Keratinocyte (primary cell): ENCODE results near the gene F10. TPM values are rescaled to one million over a fixed set of nuclear protein-coding genes. Genes with fewer than 3 reads are reported as not detected.

Experiments
- DNase-seq: peaks from one replicate; pipeline ENCODE4 v3.0.0-alpha.2; 2011; ENCODE audit warnings: low read depth, missing footprints, low spot score
- FAIRE-seq: peaks from 2 replicates; lab custom pipeline; 2011; peaks lifted over from hg19 to GRCh38; lab: Jason Lieb, UNC
- H2AFZ ChIP-seq: 2 replicates; pipeline ENCODE4 v1.6.0; 2012; ENCODE audit warnings: low read length, control low read depth, inconsistent platforms; ENCODE audit not compliant: control insufficient read depth
- H3K27ac ChIP-seq: 2 replicates; pipeline ENCODE4 v1.5.1; 2011; ENCODE audit warnings: low read length; ENCODE audit not compliant: control insufficient read depth, insufficient read depth
- H3K27me3 ChIP-seq: 3 replicates; pipeline ENCODE4 v1.6.0; 2011; ENCODE audit warnings: low read length; ENCODE audit not compliant: control insufficient read depth, insufficient read depth; ENCODE audit errors: extremely low read depth
- H3K36me3 ChIP-seq, 2 experiments: 2 replicates in 1 of 2; 3 replicates in 1 of 2; pipeline ENCODE4 v1.5.1; 2011; ENCODE audit warnings: low read length in 2 of 2, mild to moderate bottlenecking in 1 of 2; ENCODE audit not compliant: control insufficient read depth in 2 of 2, insufficient read depth in 2 of 2; ENCODE audit errors: extremely low read depth in 1 of 2
- H3K4me1 ChIP-seq: 3 replicates; pipeline ENCODE4 v1.5.1; 2011; ENCODE audit warnings: low read length; ENCODE audit not compliant: control insufficient read depth, insufficient read depth; ENCODE audit errors: extremely low read depth
- H3K4me2 ChIP-seq: 3 replicates; pipeline ENCODE4 v1.6.0; 2011; ENCODE audit warnings: low read depth, low read length; ENCODE audit not compliant: control insufficient read depth, insufficient read depth; ENCODE audit errors: extremely low read depth
- H3K4me3 ChIP-seq, 3 experiments: fragments of 200-600 bp in 1 of 3; sonication (generic) in 1 of 3; 2 replicates in 2 of 3; 3 replicates in 1 of 3; pipeline ENCODE4 v1.5.1; 2011 to 2016; ENCODE audit warnings: low read length in 3 of 3, mild to moderate bottlenecking in 3 of 3, control low read depth in 2 of 3, inconsistent platforms in 1 of 3, low read depth in 1 of 3, mixed read lengths in 1 of 3, mixed run types in 1 of 3, moderate library complexity in 1 of 3; ENCODE audit not compliant: control insufficient read depth in 2 of 3, insufficient read depth in 2 of 3; ENCODE audit errors: extremely low read depth in 1 of 3
- H3K79me2 ChIP-seq: 2 replicates; pipeline ENCODE4 v1.6.0; 2012; ENCODE audit warnings: low read length; ENCODE audit not compliant: control insufficient read depth, insufficient read depth
- H3K9ac ChIP-seq: 3 replicates; pipeline ENCODE4 v1.6.0; 2011; ENCODE audit warnings: low read length; ENCODE audit not compliant: control insufficient read depth, insufficient read depth; ENCODE audit errors: extremely low read depth
- H3K9me1 ChIP-seq: 3 replicates; pipeline ENCODE4 v1.6.0; 2011; ENCODE audit warnings: low read length; ENCODE audit not compliant: control insufficient read depth, insufficient read depth; ENCODE audit errors: extremely low read depth
- H3K9me3 ChIP-seq: 2 replicates; pipeline ENCODE4 v1.5.1; 2012; ENCODE audit warnings: low read depth, low read length; ENCODE audit not compliant: control insufficient read depth
- H4K20me1 ChIP-seq: 3 replicates; pipeline ENCODE4 v1.6.0; 2011; ENCODE audit warnings: low read length; ENCODE audit not compliant: control insufficient read depth, insufficient read depth; ENCODE audit errors: extremely low read depth
- CTCF ChIP-seq, 3 experiments: IDR thresholded peaks in 1 of 3; conservative IDR thresholded peaks in 1 of 3; optimal IDR thresholded peaks in 1 of 3; 2 replicates in 2 of 3; 3 replicates in 1 of 3; pipeline versions ENCODE3 to v1.5.1; 2011; ENCODE audit warnings: low read length in 3 of 3, mild to moderate bottlenecking in 3 of 3, moderate library complexity in 2 of 3, control low read depth in 1 of 3, inconsistent platforms in 1 of 3; ENCODE audit not compliant: insufficient read depth in 2 of 3; ENCODE audit errors: extremely low read depth in 1 of 3
- EZH2 ChIP-seq: IDR thresholded peaks from one replicate; pipeline ENCODE4 v1.6.1; 2012; ENCODE audit warnings: inconsistent platforms, mild to moderate bottlenecking, low read length, moderate library complexity
- dilution Hi-C: fragments of 300-500 bp; cut with MboI; formaldehyde crosslinking; loops from one replicate; pipeline ENCODE4 v1.7.0; 2020; ENCODE audit warnings: low sequenced_read_pairs; ENCODE audit not compliant: extremely low pct_ligation_motif_present
- polyA plus RNA-seq, 5 experiments: library from polyadenylated mRNA; depleted of rRNA in 3 of 5; stranded (reverse) in 3 of 5; stranded (forward) in 1 of 5; unstranded in 1 of 5; fragments of >200 nt; gene quantifications; 1 replicate in 1 of 5; 2 replicates in 3 of 5; 3 replicates in 1 of 5; pipeline versions ENCODE4 v1.2.1 to v1.2.3, GENCODE V29; 2011 to 2012; ENCODE audit warnings: missing spikeins in 2 of 5, low read depth in 1 of 5, low replicate concordance in 1 of 5

Gene F10
- polyA plus RNA-seq, 1 donor (not counting 4 experiments of a cell fraction or from before 2014, with no cell fraction given) = not detected

GRCh38 chr13:113116206-113116800, 6.3 kb upstream of the F10 start:
- Histone ChIP-seq H3K9ac (no peak overlapping the region), H2AFZ (no peak overlapping the region), H3K27ac (no peak overlapping the region), H3K9me1 (no peaks in the 10 kb centered on the region), H3K36me3 (no peaks in the 10 kb centered on the region), H3K9me3 (no peaks in the 10 kb centered on the region), H3K27me3 (peaks cover 12% of the 10 kb centered on the region), H4K20me1 (no peaks in the 10 kb centered on the region), H3K79me2 (no peaks in the 10 kb centered on the region), H3K4me3 (no peak overlapping the region), H3K4me2 (no peak overlapping the region), H3K4me1 (no peaks in the 10 kb centered on the region)
- dilution Hi-C loops = no loop called here
- TF ChIP-seq EZH2 (no peak), CTCF (optimal IDR thresholded peaks at IDR 0.05 in 1 of 3, IDR thresholded peaks at IDR 0.05 in 1 of 3, conservative IDR thresholded peaks at IDR 0.05 in 1 of 3; ENCODE audit: extremely low read depth in 1 of 3, insufficient read depth in 2 of 3, low read length in 3 of 3) (no peak)
- DNase-seq (no peak), FAIRE-seq (no peak)

GRCh38 chr13:113116871-113117271, 5.7 kb upstream of the F10 start:
- TF ChIP-seq CTCF (optimal IDR thresholded peaks at IDR 0.05 in 1 of 3, IDR thresholded peaks at IDR 0.05 in 1 of 3, conservative IDR thresholded peaks at IDR 0.05 in 1 of 3; ENCODE audit: extremely low read depth in 1 of 3, insufficient read depth in 2 of 3, low read length in 3 of 3) = no peak
- TF ChIP-seq EZH2 = no peak

More at GRCh38 chr13:113116871-113117271, 5.7 kb upstream of the F10 start:
- Histone ChIP-seq H3K27me3 (peaks cover 12% of the 10 kb centered on the region), H3K4me1 (no peaks in the 10 kb centered on the region), H3K79me2 (no peaks in the 10 kb centered on the region), H2AFZ (no peak overlapping the region), H3K9ac (no peak overlapping the region), H3K4me2 (no peak overlapping the region), H3K36me3 (no peaks in the 10 kb centered on the region), H3K9me3 (no peaks in the 10 kb centered on the region), H3K9me1 (no peaks in the 10 kb centered on the region), H3K4me3 (no peak overlapping the region), H3K27ac (no peak overlapping the region), H4K20me1 (no peaks in the 10 kb centered on the region)
- FAIRE-seq = no peak
- no peak for DNase-seq
- dilution Hi-C loops = no loop called here
